ENCODE measurements around the gene ADCY3. TPM values are rescaled to one million over a fixed set of nuclear protein-coding genes. Genes with fewer than 3 reads are reported as not detected.

Gene ADCY3
- total RNA-seq (10 to 100 TPM in 8 of 9 donors, 1 to 10 TPM in 1; 8.0 to 72.0 (median 35.3) TPM), polyA plus RNA-seq (10 to 100 TPM; 19.6 to 44.9 (median 20.1) TPM)
- long read RNA-seq, donor 1: 0 reads
- long read RNA-seq, donor 2, partial matches to known transcripts: 6 of 6 reads
- long read RNA-seq, donor 2, other reads (novel, unspliced or antisense): 0 of 6 reads
- long read RNA-seq, donor 3: 0 reads
- long read RNA-seq, donor 4, partial matches to known transcripts: 1 of 3 reads
- long read RNA-seq, donor 4, other reads (novel, unspliced or antisense): 1 of 3 reads
- long read RNA-seq, donor 5, full-length matches to known transcripts: 1 of 77 reads
- long read RNA-seq, donor 5, partial matches to known transcripts: 12 of 77 reads
- long read RNA-seq, donor 5, other reads (novel, unspliced or antisense): 64 of 77 reads
- long read RNA-seq, donor 6, partial matches to known transcripts: 1 of 2 reads
- long read RNA-seq, donor 6, other reads (novel, unspliced or antisense): 1 of 2 reads
- long read RNA-seq, donor 7: 0 reads
- long read RNA-seq, donor 8: 0 reads
- long read RNA-seq, donor 9: 0 reads
- long read RNA-seq, donor 10: 0 reads

DNA sequence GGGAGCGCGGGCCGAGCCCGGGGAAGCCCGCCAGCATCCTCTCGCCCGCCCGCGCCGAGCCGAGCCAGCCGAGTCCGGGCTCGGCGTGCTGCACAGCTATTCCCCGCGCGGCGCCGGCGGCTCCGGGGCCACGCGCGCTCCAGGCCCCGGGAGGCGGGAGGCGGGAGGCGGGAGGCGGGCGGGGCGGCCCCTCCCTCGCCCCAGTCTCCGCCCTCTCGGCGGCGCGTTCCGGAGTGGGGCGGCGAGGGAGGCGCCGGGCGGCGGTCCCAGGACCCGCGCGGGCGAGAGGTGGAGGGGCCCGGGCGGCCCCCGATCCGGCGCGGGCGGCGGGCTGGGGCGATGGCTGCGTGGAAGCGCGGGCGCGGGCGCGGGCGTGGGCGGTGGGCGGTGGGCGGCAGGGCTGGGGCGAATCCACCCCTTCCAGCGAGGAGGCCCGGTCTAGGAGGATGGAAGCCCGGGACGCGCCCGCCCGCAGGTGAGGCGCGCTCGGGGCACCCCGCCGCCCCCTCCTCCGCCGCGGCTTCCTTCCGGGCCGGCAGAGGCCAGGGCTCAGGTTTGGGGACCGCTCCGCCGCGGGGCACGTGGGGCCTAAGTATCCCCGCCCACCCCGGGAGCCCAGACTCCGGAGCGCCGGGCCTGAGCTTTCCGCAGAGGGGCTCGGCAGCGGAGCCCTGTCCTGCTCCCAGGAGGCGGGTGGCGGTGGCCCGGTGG is at the start of gene ADCY3:
Gene ADCY3 (minus strand): TSS at position 140 of the 711 bp plus-strand sequence. CDS start 1,250 bp downstream, outside the sequence.
- 0 to 1% (median 0%) methylated on average over 9 to 101 of the region's 103 CpGs for WGBS, 4 donors
- Histone ChIP-seq H3K4me3 (peak within 1 kb of the TSS in 2 of 4 donors; percentile 24 to 80), H3K27ac (peak within 1 kb of the TSS in 2 of 5 donors; percentile 59 to 83), H3K27me3 (no peaks in the 10 kb centered on the region), H3K9me3 (replicated peaks in 1 of 3) (no peaks in the 10 kb centered on the region), H3K4me1 (replicated peaks in 1 of 2) (peaks cover 0 to 5% of the 10 kb centered on the region in 2 donors), H3K36me3 (replicated peaks in 1 of 2) (no peaks in the 10 kb centered on the region)
- peak in 4 of 7 donors; percentile 25 to 47 (median 42) for DNase-seq
- no peak for TF ChIP-seq CTCF (IDR thresholded peaks at IDR 0.05)
- TF ChIP-seq POLR2A (IDR thresholded peaks at IDR 0.05): no peak
- intact Hi-C loops (cut with DNase I): no loop called here

- DNase-seq: no peak
- no peaks in the 10 kb centered on the region for H3K27me3 ChIP-seq
- peaks cover 0 to 22% of the 10 kb centered on the region in 2 donors for H3K36me3 ChIP-seq (replicated peaks in 1 of 2)
- H3K4me1 ChIP-seq (replicated peaks in 1 of 2): peaks cover 8 to 21% of the 10 kb centered on the region in 2 donors
- intact Hi-C loops (cut with DNase I): loop anchor here in 1 of 2 donors (10.0 kb wide), 1 partner anchor 225 kb away; no protein-coding TSS in a partner anchor
- WGBS, 4 donors: 61 to 76% (median 72%) methylated on average over 1 of the region's 1 CpG
- H3K4me3 ChIP-seq: no peak overlapping the region
- no peak overlapping the region for H3K27ac ChIP-seq
- no peaks in the 10 kb centered on the region for H3K9me3 ChIP-seq (replicated peaks in 1 of 3)
- no peak for TF ChIP-seq CTCF (IDR thresholded peaks at IDR 0.05)
- TF ChIP-seq POLR2A (IDR thresholded peaks at IDR 0.05): no peak
Measured at GRCh38 chr2:24969784-24970183, 49.7 kb upstream of the ADCY3 start.

- no peak for DNase-seq
- Histone ChIP-seq H3K9me3 (replicated peaks in 1 of 3) (no peaks in the 10 kb centered on the region), H3K27me3 (no peaks in the 10 kb centered on the region), H3K4me3 (no peak overlapping the region), H3K4me1 (replicated peaks in 1 of 2) (no peaks in the 10 kb centered on the region), H3K27ac (no peak overlapping the region), H3K36me3 (replicated peaks in 1 of 2) (peaks cover 0 to 57% of the 10 kb centered on the region in 2 donors)
- 93 to 100% (median 95%) methylated on average over 1 of the region's 1 CpG for WGBS, 4 donors
- intact Hi-C loops (cut with DNase I): no loop called here
- no peak for TF ChIP-seq POLR2A (IDR thresholded peaks at IDR 0.05)
- no peak for TF ChIP-seq CTCF (IDR thresholded peaks at IDR 0.05)
Measured at GRCh38 chr2:24961903-24962302, 41.9 kb upstream of the ADCY3 start.

GRCh38 chr2:24959761-24960160 is 39.7 kb upstream of the ADCY3 start:
- Histone ChIP-seq H3K36me3 (replicated peaks in 1 of 2) (peaks cover 0 to 58% of the 10 kb centered on the region in 2 donors), H3K4me3 (no peak overlapping the region), H3K9me3 (replicated peaks in 1 of 3) (no peaks in the 10 kb centered on the region), H3K27ac (no peak overlapping the region), H3K4me1 (replicated peaks in 1 of 2) (no peaks in the 10 kb centered on the region), H3K27me3 (no peaks in the 10 kb centered on the region)
- TF ChIP-seq POLR2A (IDR thresholded peaks at IDR 0.05): no peak
- no peak for TF ChIP-seq CTCF (IDR thresholded peaks at IDR 0.05)
- no peak for DNase-seq
- intact Hi-C loops (cut with DNase I): no loop called here

All from adrenal gland (tissue), 19 donors.